Inferior parietal cortex (tissue), 1 donor: ENCODE results near the gene IKBIP.
A peak's percentile ranks its signal among the peaks of the same experiment; 100 is the strongest.
"Not testable (repeated sequence)": the region's sequence is repeated elsewhere in the genome, so short reads cannot be mapped to it uniquely, and the experiment has no call there.

ENCODE experiments used
- DNase-seq: peaks from one replicate; pipeline ENCODE4 v3.0.0-alpha.2; 2016; ENCODE audit errors: extremely low spot score

The IKBIP gene

DNA sequence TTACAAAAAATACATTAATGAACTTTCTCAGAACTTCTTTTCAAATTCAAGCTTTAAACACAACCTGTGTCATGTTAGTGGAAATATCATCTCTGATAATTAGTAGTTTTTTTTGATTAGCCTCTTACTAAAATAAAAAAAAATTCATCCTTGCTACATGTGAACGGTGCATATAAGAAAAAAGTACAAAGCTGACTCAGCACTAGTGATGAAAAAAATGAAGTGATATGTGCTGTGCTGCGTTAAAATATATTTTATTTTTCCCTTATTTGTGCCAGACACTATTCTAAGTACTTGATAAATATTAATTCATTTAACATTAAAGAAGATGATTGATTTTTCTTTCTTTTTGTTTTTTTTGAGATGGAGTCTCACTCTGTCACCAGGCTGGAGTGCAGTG lies 7.5 kb downstream of the IKBIP start:
- DNase-seq, result no peak

- no peak for DNase-seq
Measured at GRCh38 chr12:98635657-98636323, 8.8 kb downstream of the IKBIP start.

DNA sequence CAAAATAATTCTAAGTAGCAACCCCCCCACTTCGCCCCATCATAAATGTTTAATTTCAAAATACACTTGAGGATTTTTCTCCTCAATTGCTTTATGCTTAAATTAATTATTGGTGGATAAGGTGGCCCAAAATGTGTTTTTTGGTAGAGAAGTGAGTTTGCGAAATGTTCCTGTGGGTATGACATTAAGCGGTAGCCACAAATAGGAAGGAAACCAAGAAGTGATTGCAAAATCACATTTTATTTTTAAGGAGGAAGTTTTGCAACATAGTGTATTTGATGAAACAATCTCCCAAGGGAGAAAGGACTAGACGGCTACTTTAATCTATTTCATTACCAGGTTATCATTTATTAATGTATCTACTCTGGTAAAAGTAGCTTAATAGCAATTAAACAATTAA lies 25.6 kb downstream of the IKBIP start:
- no peak for DNase-seq

- no peak for DNase-seq
Measured at GRCh38 chr12:98612696-98613334, 31.8 kb downstream of the IKBIP start.

- no peak for DNase-seq
Measured at GRCh38 chr12:98610596-98610995, 34.0 kb downstream of the IKBIP start.

DNA sequence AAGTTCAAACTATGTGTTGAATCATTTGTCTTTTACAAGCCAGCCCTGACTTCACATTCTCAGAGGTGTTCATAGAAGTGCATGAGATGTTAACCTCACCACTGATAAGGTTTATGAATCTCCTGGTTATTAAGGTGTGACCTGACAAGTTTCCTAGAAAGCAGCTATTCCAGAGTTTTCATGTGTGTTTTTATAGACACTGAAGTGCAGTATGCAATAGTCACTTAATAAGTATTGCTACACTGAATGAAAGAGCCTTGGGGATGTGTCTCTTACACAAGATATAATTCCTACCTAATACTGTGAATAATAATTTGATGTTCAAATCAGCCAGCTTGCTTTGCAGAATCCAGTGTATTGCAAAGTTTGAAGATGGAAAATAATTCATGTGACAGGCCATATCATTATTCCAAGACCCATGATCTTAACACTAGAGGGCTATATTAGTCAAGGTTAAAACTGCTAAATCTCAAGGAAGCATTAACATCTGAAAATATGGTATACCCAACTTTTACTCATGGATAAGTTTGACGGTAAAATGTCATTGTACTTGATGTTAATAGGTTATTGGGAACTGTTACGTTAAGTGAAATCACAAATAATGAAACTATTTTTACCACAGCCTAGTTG lies 38.1 kb downstream of the IKBIP start:
- no peak for DNase-seq

DNA sequence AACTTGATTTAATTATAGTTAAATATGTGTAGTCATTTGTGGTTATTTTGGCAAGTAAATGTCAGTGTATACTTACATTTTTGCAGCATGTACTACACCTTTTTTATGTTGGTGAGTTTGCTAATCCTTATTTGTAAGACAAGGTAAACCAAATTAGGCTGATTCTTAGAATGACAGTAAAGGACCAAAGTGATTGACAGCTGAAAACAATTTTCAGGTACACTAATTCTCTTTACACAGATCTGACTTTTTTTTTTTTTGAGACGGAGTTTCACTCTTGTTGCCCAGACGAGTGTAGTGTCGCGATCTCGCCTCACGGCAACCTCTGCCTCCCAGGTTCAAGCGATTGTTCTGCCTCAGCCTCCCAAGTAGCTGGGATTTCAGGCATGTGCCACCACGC lies 42.7 kb downstream of the IKBIP start:
- DNase-seq, result no peak

DNA sequence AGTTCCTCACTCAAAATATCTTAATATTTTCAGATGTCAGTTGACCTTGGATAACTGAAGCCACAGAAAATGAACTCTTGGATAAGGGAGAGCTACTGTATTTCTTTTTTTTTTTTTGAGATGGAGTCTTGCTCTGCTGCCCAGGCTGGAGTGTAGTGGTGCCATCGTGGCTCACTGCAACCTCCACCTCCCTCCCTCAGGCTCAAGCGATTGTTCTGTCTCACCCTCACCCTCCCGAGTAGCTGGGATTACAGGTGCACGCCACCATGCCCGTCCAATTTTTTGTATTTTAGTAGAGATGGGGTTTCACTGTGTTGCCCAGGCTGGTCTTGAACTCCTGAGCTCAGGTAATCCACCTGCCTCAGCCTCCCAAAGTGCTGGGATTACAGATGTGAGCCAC lies 47.3 kb downstream of the IKBIP start:
- not testable (repeated sequence) for DNase-seq

GRCh38 chr12:98595243-98595988 lies 49.2 kb downstream of the IKBIP start:
- no peak for DNase-seq

DNA sequence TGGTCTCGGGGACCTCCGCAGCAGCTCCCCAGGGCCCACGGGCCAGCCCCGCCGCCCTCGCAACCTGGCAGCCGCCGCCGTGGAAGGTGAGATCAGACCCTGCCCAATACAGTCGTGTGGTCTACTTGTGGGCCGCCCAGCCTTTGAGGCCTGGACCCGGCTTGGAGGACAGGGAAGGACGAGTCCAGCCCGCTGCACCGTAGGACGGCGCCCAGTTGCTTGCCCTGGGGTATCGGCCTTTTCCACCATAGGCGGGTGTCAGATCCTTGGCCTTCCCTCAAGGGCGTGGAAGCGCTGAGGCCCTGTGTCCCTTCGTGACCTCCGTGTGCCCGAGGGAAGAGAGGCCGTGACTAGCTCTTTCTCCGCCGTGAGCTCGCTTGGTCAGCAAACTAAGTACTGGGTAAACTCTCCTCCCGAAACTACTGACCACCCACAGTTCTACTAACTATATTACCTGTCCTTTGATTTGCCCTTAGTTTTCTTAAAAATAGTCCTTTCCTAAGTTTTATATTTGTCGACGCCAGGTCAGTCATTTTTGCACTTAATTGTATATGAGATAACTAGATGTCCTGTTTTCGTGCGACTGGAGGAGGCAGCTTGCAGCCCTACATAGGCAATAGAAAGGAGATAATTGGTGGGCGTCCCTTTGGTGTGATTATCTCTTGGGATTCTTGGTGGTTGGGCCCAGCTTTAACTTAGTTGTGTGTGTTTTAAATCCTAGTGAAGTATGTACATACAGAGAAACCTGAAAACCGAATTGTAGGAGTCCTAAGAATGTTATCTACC lies 50.3 kb downstream of the IKBIP start:
- DNase-seq, result no peak

DNA sequence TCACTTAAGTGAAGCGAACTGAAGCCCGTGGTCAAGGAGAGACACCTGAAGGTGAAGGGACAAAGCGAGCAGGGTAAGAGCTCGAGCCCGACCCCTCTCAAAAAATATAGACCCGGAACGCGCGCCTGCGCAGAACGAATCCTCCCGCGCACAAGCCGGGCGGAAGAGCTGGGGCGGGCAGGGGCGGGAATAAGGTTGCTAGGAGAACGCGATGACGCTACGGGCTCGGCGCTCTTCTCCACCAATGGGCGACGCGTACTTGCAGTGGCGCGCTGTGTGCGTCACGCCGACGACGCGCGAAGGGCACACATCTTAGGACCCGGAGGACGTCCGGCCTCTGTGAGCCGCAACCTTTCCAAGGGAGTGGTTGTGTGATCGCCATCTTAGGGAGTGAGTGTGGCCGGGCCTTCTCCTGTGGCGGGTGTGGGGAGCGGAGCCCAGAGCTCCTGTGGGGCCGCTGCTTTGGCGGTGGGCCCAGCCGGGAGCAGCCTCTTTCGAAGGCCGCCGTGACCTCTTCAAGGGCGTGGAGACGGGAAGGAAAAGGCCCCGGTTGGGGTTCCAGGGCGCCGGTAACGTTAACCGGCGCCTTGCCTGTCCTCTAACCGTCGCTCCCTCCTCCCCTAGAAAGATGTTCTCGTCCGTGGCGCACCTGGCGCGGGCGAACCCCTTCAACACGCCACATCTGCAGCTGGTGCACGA lies 51.1 kb downstream of the IKBIP start, which contains the start of gene SLC25A3:
TSS of gene SLC25A3 (plus strand) at position 336 of the 699 bp plus-strand sequence. CDS start at position 629, 293 bp downstream.
- DNase-seq, result peak; percentile 97

GRCh38 chr12:98592825-98593322 lies 51.7 kb downstream of the IKBIP start:
- no peak for DNase-seq

DNA sequence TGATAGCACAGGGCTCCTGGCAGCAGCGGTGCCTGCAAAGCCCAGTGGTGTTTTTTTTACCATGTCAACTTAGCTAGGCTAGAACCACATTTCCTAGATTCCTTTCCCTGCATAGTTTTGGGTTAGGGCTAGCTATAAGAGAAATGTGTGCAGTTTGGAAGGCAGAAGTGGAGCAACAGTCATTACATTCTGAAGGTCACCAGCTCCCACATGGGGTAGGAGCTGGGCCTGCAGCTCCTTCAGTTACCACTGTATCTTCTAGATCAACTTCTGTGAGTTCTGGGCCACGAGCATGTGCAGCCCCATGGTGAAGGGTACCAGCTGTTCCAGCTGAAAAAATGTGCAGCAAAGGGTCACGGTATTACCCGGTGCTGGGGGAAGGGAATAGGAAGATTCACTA lies 53.4 kb downstream of the IKBIP start:
- no peak for DNase-seq

GRCh38 chr12:98587084-98587483 lies 57.5 kb downstream of the IKBIP start:
- no peak for DNase-seq

- DNase-seq, result no peak
Measured at GRCh38 chr12:98582093-98582492, 62.5 kb downstream of the IKBIP start.

DNA sequence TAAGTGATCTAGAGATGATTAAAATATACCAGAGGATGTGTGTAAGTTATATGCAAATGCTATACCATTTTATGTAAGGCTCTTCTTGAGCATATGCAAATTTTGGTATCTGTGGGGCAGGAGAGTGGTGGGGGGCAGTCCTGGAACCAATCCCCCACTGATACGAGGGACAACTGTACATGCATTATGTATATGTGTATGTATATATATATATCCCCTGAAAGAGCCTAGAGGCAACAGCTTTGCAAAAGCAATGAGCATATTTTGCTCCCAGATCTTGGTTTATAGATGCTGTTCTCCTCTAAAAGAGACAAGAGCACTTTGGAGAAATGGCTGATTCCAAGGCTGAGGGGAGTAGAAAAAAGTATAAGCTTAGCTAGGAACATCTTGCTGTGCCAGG lies 63.5 kb downstream of the IKBIP start:
- DNase-seq, result no peak

DNA sequence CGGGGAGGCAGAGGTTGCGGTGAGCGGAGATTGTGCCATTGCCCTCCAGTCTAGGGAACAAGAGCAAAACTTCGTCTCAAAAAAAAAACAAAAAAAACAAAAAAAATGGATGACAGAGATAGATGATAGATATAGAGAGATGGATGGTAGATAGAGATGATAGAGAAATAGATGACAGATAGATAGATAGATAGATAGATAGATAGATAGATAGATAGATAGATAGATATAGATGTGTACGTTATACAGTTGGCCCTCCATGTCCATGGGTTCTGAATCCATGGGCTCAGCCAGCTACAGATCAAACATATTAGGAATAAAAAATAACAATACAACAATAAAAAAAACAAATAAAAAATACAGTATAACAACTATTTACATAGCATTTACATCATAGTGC lies 63.9 kb downstream of the IKBIP start:
- DNase-seq, result no peak

- no peak for DNase-seq
Measured at GRCh38 chr12:98579835-98580234, 64.8 kb downstream of the IKBIP start.

DNA sequence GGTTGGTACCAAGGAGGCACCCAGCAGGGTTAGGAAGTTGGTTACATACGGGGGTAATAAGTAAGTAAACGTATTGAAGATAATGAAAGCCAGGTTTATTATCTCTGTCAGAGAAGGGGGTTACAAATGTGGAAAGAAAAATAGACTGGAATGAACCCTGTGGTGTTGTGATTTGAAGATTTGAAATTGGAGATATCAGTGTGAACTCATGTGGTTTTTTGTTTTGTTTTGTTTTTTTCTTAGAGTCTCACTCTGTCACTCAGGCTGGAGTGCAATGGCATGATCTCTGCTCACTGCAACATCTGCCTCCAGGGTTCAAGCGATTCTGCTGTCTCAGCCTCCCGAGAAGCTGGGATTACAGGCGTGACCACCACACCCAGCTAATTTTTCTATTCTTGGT lies 65.2 kb downstream of the IKBIP start:
- no peak for DNase-seq

- DNase-seq, result no peak
Measured at GRCh38 chr12:98578821-98579220, 65.8 kb downstream of the IKBIP start.

- DNase-seq, result no peak
Measured at GRCh38 chr12:98578392-98578791, 66.2 kb downstream of the IKBIP start.
